Measurements from ENCODE around the gene ITGB6. TPM values are rescaled to one million over a fixed set of nuclear protein-coding genes. Genes with fewer than 3 reads are reported as not detected.
"Not testable (repeated sequence)": the region's sequence is repeated elsewhere in the genome, so short reads cannot be mapped to it uniquely, and the experiment has no call there.

The ITGB6 gene
- total RNA-seq, 1 experiment from 2014 or later = 1.00 TPM

DNA sequence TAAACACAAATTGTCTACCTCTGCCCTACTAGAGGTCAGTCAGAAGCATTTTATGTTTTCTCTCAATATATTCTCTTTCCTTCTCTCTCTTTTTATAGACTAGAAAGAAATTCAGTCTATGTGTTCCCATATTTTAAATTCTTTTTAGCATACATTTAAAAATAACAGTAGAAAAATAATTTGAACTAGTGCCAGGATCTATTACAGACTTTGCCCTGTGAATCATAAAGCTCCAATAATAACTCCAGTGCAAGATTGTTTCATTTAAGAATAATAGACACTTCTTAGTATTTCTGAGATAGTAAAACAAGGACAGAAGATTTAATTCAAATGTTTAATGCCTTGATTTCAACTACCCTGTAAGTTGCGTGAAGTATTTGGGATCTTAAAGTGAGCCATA lies 60.1 kb downstream of the ITGB6 start:
- DNase-seq (ENCODE audit: low spot score) = no peak

DNA sequence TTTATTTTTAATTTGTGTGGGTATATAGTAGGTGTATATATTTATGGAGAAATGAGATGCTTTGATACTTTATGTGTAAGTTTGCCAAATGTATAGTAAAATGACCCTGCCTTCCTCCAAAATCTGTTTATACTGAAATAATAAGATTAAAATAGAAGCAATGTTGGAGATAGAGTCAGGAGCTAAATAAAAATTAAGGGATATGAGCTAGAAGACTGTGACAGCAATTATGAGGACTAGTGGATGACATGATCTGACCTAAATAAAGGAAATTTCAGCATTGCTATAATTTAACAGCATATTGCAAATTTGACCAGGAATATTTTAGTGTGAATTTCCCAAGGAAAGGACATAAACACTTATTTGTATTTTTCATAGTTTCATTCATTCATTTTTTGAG lies 60.7 kb downstream of the ITGB6 start:
- no peak for DNase-seq (ENCODE audit: low spot score)

DNA sequence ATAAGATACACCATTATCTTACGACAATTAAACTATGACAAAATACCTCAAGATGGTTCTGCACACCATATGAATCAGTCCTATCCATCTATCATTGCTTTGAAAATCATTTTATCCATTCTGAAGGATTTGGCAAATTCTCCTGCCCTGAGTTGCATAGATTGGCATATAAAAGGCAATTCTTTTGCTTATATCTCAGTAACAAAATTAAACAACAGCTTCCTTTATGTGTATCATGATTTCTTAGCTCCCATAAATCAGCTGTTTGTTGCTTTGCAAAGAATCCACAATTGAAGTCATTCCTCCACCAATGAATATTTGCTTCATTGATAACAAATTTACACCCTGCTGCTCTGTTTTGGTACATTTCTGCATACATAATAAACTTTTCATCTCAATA lies 61.7 kb downstream of the ITGB6 start:
- no peak for DNase-seq (ENCODE audit: low spot score)

DNA sequence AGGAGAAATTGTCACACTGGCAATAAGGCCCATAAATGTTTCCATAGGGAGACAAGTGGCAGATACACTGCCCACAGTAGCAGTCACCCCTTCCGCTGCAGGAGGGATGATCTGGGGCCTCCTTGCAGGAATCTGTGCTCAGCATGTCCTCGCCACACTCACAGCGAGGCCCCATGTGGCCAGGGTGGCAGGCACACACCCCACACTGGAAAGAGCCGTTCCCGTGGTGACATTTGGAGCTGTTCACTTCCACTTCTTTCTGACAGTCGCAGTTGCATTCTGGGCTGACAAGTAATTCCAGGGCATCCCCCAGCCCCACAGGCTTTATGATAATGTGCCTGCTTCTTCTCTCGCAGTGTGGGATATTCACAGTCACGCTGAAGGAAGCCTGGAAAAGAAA lies 62.6 kb downstream of the ITGB6 start:
- no peak for DNase-seq (ENCODE audit: low spot score)

DNA sequence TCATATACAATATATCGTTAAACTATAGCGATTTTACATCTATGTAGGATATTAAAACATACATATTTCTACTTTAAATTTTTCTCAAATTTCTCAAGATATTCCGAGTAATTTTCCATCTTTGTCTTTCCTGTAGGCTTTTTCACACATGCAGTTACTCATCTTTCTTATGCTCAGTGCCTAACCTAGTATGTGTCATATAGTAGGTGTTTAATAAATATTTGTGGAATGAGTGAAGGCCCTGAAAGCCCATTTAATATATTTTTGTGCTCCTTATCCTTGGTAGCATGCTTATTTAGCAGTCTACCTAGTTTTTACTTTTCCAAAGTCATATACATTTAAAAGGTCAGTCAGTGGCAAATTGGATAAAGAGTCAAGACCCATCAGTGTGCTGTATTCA lies 67.3 kb downstream of the ITGB6 start:
- no peak for DNase-seq (ENCODE audit: low spot score)

DNA sequence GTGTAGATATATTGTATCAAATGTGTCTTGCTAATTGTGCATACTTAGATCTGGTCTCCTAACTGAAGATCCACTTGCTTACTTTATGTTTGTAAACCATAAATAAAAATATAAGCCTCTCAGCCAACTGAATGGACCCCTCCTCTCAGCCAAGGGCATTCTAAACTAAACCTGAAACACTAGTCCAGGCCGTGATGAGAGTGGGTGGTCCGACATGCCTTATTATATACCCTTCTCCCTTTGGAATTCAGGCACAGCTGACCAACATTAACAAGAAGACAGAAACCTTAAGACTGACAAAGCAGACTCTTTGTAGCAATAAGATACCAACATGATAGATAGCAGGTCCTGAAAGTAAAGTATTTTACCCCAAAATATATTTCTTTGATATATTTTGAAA lies 73.3 kb downstream of the ITGB6 start:
- no peak for DNase-seq (ENCODE audit: low spot score)

DNA sequence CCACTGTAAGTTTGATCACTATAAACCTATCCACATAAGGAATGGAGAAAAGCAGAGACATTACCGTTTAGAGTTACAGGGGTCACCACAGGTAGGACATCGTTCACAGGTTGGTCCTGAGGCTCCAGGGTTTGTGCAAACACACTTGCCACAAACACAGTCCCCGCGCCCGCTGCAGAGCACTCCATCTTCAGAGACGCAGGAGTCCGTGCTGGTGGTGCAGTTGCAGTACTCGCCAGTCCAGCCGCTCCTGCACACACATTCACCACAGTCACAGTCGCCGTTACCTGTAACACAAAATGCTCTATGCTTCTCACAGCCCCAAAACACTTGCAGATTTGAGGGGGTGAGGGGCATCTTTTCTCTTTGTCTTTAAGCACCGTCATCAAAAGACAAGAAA lies 73.8 kb downstream of the ITGB6 start:
- no peak for DNase-seq (ENCODE audit: low spot score)

DNA sequence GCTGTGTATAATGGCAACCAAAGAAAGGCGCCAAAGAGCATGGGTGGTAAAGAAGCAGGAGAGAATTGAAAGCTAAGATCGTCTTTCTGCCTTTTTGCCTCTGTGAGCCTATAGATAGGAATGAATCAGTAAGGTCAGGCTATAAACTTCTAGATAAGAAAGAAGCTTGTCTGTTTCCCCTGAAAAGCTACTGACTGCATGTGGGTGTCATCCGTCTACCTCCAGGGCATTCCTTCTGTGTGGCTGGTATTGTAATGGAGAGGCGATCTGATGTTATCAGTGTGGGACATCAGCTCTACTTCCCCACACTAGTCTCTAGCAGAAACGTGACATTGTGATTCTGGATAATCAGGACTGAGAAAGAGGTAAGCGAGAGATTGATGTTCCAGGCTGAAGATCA lies 74.2 kb downstream of the ITGB6 start:
- no peak for DNase-seq (ENCODE audit: low spot score)

DNA sequence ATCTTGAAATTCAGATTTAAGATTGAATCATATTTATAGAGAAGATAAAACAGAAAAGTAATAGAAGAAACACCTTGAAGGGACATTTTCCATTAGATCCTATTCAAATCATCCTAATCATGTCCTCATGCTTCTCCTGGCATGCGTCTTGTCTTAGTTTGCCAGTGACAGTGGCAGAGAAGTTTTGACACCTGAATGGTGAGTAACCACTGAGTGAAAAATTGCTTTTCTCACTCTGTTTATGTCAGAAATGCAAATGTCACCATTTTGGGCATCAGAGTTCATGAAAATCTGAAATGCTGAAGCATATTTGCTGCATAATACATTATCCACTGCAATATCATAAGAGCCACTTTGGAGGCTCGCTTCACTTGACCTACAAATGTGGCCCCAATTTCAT lies 74.7 kb downstream of the ITGB6 start:
- no peak for DNase-seq (ENCODE audit: low spot score)

DNA sequence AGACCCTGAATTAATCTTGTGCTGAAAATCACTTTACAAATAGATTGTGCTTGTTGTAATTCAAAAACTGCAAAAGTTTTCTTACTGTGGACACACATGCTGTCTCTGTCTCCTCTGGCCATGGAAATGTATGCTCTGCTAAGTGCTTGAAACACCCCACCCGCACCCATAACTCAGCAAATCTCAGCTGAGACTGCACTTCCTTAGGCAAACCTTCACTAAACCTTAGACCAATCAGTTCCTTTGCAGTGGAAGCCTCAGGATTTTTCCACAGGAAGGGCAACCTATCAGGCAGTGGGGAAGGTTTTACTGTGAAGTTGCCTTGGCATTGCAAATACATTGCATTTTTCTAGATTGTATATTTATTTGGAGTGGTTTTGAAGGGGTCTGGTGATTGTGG lies 75.5 kb downstream of the ITGB6 start:
- no peak for DNase-seq (ENCODE audit: low spot score)

DNA sequence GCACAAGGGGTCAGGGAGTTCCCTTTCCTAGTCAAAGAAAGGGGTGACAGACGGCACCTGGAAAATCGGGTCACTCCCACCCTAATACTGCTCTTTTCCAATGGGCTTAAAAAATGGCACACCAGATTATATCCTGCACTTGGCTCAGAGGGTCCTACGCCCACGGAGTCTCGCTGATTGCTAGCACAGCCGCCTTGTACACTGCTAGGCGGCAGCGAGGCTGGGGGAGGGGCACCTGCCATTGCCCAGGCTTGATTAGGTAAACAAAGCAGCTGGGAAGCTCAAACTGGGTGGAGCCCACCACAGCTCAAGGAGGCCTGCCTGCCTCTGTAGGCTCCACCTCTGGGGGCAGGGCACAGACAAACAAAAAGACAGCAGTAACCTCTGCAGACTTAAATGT lies 85.4 kb downstream of the ITGB6 start:
- DNase-seq (ENCODE audit: low spot score) = not testable (repeated sequence)

DNA sequence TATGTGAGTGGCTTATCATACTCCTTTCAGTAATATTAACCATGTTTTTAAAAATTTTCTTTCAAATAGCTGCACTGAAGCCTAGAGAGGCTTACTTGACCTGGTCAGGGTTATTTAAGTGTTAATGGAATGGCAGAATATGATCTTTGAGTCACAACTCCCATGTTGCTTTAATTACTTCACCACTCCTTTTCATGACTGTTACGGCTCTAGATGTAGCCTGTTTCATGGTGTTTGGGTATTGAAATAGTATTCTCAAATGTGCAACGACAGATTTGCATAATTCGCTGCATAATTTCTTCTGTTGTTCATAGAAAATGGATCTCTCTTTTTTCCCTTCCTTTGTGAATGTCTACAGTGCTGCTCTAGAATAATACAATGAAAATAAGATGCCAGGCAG lies 86.1 kb downstream of the ITGB6 start:
- DNase-seq (ENCODE audit: low spot score) = no peak

DNA sequence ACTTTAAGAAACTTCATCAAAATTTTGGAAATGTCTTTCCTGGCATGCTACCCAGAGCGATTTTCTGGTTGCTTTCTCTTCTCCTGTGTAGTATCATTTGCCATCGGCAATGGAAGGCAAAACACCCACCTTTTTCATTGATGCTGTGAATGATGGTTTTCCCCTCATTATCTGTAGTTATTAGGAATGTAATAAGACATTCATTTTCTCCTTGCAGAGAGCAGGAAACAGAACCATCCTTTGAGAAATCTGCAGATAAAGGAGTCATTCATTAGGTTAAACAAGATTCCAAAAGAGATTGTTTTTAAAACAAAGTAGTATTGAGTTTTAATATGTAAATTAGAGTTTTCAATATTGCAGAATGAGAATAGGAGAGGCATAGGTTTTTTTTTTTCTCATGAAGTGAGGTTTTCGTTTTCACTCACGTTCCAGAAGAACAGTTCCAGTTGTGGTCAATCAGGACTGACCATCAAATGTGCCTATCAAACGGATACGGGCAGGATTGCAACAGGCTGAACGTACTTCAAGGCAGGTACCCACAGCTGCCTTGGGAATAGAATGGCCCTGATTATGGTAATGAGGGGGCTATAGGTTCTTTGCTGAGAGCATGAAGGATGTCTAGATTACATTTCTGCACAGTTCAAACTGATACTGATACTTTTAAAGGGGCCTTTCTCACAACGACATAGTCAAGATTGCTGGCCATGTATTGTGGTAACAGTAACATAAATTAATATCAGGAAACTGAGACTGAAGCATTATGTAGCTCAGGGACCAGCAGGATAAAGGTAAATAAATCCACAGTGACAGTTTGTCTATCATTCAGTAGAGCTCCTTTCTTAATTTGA lies 87.9 kb downstream of the ITGB6 start:
- no peak for DNase-seq (ENCODE audit: low spot score)

DNA sequence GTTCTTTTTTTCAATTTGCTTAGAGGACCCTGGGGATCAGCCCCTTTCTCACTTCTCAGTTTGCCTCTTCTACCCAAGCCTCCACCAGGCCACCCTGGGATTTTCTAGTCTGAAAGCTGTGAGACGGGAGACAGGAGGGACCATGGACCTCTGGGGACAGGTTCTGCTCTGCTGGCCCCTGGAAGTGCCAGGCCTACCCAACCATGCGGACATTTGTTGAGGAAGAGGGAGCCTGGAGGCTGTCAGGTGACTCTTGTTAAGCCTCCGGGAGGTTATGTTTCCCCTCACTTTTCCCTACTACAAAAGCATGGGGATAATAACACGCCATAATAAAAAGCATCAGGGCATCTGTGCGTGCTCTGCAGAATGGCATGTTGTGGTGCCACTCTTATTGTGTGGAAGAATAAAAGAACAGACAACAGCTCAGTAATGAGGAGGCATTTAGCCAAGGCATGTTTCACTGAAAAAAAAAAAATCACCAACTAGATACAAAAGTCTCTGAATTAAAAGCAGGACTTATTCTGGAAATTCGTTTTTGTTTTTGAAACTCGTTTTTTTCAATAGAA lies 89.3 kb downstream of the ITGB6 start:
- no peak for DNase-seq (ENCODE audit: low spot score)

DNA sequence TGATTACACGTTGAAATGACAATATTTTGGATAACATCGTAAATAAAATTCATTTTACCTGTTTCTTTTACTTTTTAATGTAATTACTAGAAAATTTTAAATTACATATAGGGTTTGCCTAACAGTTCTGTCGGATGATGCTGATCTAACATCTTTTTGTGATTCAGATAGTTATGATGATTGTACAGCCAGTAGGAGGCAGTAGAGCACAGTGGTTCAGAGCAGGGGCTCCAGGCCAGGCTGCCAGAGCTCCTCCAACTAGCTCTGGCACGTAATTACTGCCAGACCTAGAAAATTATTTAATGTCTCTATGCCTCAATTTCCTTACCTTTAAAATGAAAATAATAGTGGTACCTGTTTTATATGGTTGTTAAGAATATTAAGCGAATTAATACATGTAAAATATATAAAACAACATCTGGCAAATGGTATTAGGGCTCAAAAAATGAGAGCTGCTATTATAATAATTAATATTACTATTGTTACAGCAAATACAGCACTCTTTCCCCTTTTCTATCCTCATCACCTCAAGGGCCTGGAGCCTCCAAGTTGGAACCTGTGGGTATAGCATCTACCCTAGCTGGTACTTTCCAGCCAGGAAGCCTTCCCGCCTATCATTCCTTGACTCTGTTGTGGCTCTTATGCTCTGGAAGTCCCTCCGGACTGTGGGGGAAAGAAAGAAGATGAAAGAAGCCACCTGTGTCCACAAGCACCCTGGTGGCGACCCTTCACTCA lies 90.0 kb downstream of the ITGB6 start:
- DNase-seq (ENCODE audit: low spot score) = peak; percentile 85

DNA sequence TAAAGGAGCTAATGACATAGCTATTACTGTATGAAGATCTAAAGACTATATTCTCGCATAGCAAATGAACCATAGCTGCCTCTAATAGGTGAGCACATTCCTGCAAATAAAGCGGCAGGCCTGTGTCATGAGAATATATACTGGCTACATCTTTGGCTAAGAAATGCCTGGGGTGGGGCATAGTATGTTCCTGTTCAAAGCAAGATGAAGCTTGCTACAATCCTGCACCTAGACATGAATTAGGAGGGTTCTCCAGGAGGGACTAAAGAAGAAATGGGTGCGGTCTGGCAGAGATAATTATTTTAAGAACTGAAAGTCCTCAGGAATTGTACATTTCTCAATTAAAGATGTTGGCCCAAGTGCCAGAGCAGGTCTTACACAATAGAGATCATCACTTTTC lies 90.8 kb downstream of the ITGB6 start:
- DNase-seq (ENCODE audit: low spot score) = no peak

DNA sequence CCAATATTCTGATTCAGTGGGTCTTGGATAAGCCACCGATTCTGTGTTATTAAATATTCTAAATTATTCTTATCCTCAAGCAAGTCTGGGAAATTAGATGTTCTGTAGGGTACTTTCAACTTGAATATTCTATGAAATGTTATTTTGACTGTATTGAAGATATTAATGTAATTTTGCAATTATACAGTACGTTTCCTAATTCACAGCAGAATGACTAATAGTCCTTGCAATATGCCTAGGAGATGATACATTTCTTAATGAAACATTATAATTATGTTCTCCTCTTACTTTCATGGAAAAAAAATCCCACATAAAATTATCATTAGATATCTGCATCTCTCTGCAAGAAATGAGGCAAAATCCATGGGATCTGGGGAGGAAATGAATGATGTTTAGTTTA lies 91.4 kb downstream of the ITGB6 start:
- no peak for DNase-seq (ENCODE audit: low spot score)

DNA sequence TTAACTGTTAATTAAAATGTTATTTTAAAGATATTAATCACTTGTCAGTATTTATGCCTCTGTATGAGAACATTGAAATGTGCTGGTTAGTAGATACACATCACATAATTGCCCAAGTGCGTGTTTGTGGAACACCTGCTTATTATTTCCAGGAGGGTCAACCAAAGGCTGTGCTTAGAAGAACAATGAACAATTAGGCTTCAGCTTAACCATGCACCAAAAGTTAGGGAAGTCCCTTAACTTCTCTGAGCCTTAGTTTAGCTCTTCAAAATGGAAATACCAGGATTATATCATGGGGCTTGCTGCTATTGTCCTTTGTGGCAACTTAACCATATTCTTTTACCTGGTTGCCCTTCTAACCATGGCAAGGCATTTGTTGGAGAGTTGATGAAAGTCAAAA lies 94.7 kb downstream of the ITGB6 start:
- no peak for DNase-seq (ENCODE audit: low spot score)

DNA sequence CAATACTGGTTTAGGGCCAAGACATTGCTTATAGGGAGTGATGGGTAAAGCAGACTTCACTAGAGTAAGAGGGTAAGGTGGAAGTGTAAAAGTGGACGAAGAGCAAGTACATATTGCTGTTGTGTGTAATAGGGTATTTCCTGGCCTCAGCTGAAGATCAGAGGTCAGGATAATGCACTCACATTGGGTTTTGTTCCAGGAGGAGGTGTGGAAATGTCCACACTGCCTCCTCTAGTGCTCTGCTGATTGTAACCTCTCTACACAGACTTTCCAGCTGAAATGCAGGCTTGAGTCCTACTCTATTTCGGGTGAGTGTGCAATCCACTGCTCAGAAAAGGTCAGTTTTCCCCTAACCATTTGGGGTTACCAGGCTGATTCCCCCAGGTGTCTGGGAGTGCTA lies 96.0 kb downstream of the ITGB6 start:
- no peak for DNase-seq (ENCODE audit: low spot score)

DNA sequence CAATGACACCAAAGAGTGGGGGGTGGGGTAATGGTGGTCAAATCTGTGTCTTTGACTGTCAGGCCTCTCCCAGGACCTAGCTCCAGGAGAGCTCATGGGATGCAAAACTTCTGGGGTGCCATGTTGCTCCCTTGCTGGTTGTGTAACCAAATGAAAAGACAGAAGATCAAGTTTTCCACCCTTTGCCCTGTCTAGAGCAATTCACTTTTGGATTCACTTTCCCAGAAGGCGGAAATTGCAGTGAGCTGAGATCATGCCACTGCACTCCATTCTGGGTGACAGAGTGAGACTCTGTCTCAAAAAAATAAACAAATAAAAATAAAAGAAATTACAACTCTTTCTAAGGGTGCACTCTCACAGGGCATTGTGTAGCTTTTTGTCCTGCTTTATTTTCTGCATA lies 102.7 kb downstream of the ITGB6 start:
- no peak for DNase-seq (ENCODE audit: low spot score)

DNA sequence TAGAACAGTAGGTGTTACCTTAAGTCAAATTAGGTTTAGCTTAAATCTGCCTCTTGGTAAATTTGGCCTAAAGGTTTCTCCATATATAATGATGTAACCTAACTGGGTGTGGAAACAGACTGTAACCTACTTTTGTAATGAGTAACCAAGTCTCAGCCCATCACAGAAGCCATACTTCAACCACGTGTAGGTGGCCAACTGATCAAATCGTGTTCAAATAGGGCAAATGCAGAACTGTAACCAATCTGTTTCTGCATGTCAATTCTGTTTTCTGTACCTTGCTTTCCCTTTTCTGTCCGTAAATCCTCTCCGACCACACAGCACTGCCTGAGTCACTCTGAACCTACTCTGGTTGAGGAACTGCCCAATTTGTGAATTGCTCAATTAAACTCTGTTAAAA lies 103.7 kb downstream of the ITGB6 start:
- DNase-seq (ENCODE audit: low spot score) = no peak

DNA sequence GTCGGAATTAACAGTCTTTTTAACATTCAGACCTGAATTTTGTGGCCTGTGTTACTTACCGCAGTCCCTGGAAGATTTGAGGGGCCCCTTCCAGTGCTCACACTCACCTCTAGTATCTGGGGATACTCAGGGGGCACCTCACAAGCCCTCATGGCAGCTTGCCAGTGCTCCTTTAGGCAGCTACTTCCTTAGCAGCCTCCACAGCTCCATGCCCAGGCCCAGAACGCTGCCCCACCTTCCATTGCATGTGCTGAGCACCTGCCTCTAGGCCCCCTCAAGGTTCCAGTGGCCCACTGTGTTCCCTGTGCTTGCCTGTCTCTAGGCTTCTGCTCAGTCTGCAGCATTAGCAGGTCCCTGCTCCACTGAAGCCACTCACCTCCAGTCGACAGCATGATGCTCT lies 107.6 kb downstream of the ITGB6 start:
- DNase-seq (ENCODE audit: low spot score) = no peak

DNA sequence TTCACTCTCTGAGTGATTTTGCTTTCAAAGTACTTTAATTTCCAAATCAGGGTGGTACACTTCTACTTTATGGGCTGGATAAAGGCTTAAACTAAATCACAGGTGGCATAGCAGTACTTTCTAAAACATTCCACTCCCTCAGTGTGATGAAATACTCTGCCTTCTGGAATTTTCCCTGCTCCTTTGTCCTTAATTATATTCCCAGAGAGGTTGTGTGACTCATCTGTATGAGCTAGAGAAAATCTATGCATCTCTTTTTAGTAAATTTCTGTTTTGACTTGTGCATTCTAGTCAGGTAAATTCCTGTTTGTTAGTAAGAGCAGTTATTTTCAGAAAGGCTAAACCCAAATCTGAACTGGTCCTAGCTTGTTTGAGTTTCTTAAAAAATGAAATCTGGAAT lies 108.7 kb downstream of the ITGB6 start:
- DNase-seq (ENCODE audit: low spot score) = peak; percentile 68

Measured in A172 (cell line).